ENCODE data around the gene SULT2B1.
"Not testable (repeated sequence)": the region's sequence is repeated elsewhere in the genome, so short reads cannot be mapped to it uniquely, and the experiment has no call there.

Gene SULT2B1

GRCh38 chr19:48558018-48558684 lies 6.2 kb downstream of the SULT2B1 start:
- WGBS (ENCODE audit: insufficient coverage, insufficient read length) = no CpG with 5 or more reads among the region's 27 CpGs
- Histone ChIP-seq H3K27me3 (ENCODE audit: control insufficient read depth, insufficient read depth, low read length) (no peaks in the 10 kb centered on the region), H3K36me3 (ENCODE audit: control insufficient read depth, insufficient read depth, low read length) (no peaks in the 10 kb centered on the region), H3K9me3 (ENCODE audit: control insufficient read depth, insufficient read depth, low read length) (no peaks in the 10 kb centered on the region), H3K4me1 (ENCODE audit: control insufficient read depth, insufficient read depth, low read length) (peaks cover 5% of the 10 kb centered on the region; the same call in 1 of the 2 replicates), H3K27ac (ENCODE audit: low read length) (no peak overlapping the region), H3K4me3 (ENCODE audit: low read length) (no peak overlapping the region)
- no peak for DNase-seq (ENCODE audit: low read depth, low spot score)

DNA sequence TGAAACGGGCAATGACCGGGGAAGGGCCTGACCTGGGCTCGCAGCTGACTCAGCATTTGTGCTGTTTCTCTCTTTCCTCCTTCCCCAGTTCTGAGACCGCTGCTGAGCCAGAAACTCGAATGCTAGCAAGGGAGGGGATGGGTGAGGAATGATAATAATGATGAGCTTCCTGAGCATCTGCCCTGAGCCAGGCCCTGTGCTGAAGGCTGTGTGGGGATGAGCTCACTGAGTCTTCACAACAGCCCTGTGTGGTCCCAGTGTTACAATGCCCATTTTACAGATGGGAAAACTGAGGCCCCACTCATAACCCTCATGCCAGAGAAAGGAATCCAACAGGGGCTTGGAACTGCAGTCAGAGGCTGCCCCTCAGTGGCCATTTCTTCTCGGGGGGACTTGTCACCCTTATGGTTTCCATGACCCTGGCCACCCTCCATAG lies 8.1 kb downstream of the SULT2B1 start:
- no peak overlapping the region for H3K27ac ChIP-seq (ENCODE audit: low read length)
- H3K9me3 ChIP-seq (ENCODE audit: control insufficient read depth, insufficient read depth, low read length) = no peaks in the 10 kb centered on the region
- WGBS (ENCODE audit: insufficient coverage, insufficient read length) = no CpG with 5 or more reads among the region's 6 CpGs

DNA sequence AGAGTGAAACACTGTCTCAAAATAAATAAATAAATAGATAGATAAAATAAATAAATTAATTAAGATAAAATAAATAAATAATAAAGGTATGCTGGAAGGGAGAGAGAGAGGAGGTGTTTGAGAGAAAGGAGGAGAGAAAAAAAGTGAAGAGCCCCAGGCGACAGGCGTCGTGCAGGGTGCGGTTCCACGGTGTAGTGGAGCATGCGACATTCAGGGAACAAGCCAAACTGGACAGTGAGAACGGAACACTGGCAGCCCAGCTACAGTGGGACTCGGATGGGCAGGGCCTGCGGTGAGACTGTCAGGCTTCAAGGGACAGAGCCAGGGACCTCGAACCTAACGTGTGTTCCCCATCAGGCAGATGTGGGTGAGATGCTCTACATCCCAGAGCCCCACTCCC lies 9.4 kb downstream of the SULT2B1 start:
- no CpG with 5 or more reads among the region's 11 CpGs for WGBS (ENCODE audit: insufficient coverage, insufficient read length)
- H3K27ac ChIP-seq (ENCODE audit: low read length) = no peak overlapping the region

More for the DNA sequence above, 8.1 kb downstream of the SULT2B1 start:
- no peak overlapping the region for H3K4me3 ChIP-seq (ENCODE audit: low read length)
- H3K36me3 ChIP-seq (ENCODE audit: control insufficient read depth, insufficient read depth, low read length) = no peaks in the 10 kb centered on the region
- no peaks in the 10 kb centered on the region for H3K27me3 ChIP-seq (ENCODE audit: control insufficient read depth, insufficient read depth, low read length)
- no peak for DNase-seq (ENCODE audit: low read depth, low spot score)
- H3K4me1 ChIP-seq (ENCODE audit: control insufficient read depth, insufficient read depth, low read length) = no peaks in the 10 kb centered on the region

GRCh38 chr19:48565090-48565489 lies 13.1 kb downstream of the SULT2B1 start:
- no CpG with 5 or more reads among the region's 7 CpGs for WGBS (ENCODE audit: insufficient coverage, insufficient read length)
- peaks cover 4% of the 10 kb centered on the region; the same call in 1 of the 2 replicates for H3K4me1 ChIP-seq (ENCODE audit: control insufficient read depth, insufficient read depth, low read length)
- DNase-seq (ENCODE audit: low read depth, low spot score) = no peak
- no peaks in the 10 kb centered on the region for H3K36me3 ChIP-seq (ENCODE audit: control insufficient read depth, insufficient read depth, low read length)
- no peak overlapping the region for H3K27ac ChIP-seq (ENCODE audit: low read length)
- H3K27me3 ChIP-seq (ENCODE audit: control insufficient read depth, insufficient read depth, low read length) = no peaks in the 10 kb centered on the region
- no peaks in the 10 kb centered on the region for H3K9me3 ChIP-seq (ENCODE audit: control insufficient read depth, insufficient read depth, low read length)
- no peak overlapping the region for H3K4me3 ChIP-seq (ENCODE audit: low read length)

More for the DNA sequence above, 9.4 kb downstream of the SULT2B1 start:
- Histone ChIP-seq H3K27me3 (ENCODE audit: control insufficient read depth, insufficient read depth, low read length) (no peaks in the 10 kb centered on the region), H3K4me3 (ENCODE audit: low read length) (no peak overlapping the region), H3K9me3 (ENCODE audit: control insufficient read depth, insufficient read depth, low read length) (no peaks in the 10 kb centered on the region), H3K36me3 (ENCODE audit: control insufficient read depth, insufficient read depth, low read length) (no peaks in the 10 kb centered on the region), H3K4me1 (ENCODE audit: control insufficient read depth, insufficient read depth, low read length) (no peaks in the 10 kb centered on the region)
- no peak for DNase-seq (ENCODE audit: low read depth, low spot score)

DNA sequence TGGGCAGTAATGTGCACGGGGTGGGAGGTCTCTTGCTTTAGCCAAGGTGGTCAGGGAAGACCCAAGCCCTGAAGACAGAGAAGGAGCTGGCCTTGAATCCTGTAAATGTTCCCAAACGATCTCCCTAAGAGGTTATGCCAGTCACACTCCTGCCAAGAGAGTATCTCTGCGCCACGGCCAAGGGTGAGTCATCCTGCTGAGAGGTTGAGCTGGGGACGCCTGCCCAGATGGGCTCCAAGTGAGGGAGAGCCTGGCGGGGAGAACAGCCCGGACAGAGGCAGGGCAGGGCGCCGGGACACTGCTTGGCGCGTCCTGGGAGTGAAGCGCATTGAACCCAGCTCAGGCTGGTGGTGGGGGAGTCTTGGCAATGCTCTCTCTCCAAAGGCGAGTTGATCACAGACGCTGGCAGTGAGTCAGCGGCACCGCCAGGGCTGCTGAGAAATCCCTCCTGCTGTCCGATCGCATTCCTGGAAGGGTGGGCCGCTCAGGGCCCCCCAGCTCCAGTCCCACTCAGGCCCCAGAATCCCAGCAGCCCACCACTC lies 16.4 kb downstream of the SULT2B1 start:
- Histone ChIP-seq H3K4me3 (ENCODE audit: low read length) (peak overlapping the region; percentile 5; the same call in 1 of the 2 replicates), H3K27me3 (ENCODE audit: control insufficient read depth, insufficient read depth, low read length) (no peaks in the 10 kb centered on the region), H3K4me1 (ENCODE audit: control insufficient read depth, insufficient read depth, low read length) (peaks cover 5% of the 10 kb centered on the region), H3K9me3 (ENCODE audit: control insufficient read depth, insufficient read depth, low read length) (no peaks in the 10 kb centered on the region), H3K36me3 (ENCODE audit: control insufficient read depth, insufficient read depth, low read length) (no peaks in the 10 kb centered on the region), H3K27ac (ENCODE audit: low read length) (no peak overlapping the region)
- whole genome bisulfite sequencing (ENCODE audit: insufficient coverage, insufficient read length) = no CpG with 5 or more reads among the region's 19 CpGs
- DNase-seq (ENCODE audit: low read depth, low spot score) = no peak

GRCh38 chr19:48569814-48570213 lies 17.8 kb downstream of the SULT2B1 start:
- Histone ChIP-seq H3K4me3 (ENCODE audit: low read length) (no peak overlapping the region), H3K36me3 (ENCODE audit: control insufficient read depth, insufficient read depth, low read length) (no peaks in the 10 kb centered on the region), H3K27me3 (ENCODE audit: control insufficient read depth, insufficient read depth, low read length) (no peaks in the 10 kb centered on the region), H3K9me3 (ENCODE audit: control insufficient read depth, insufficient read depth, low read length) (no peaks in the 10 kb centered on the region), H3K4me1 (ENCODE audit: control insufficient read depth, insufficient read depth, low read length) (peaks cover 5% of the 10 kb centered on the region), H3K27ac (ENCODE audit: low read length) (no peak overlapping the region)
- no peak for DNase-seq (ENCODE audit: low read depth, low spot score)
- WGBS (ENCODE audit: insufficient coverage, insufficient read length) = no CpG with 5 or more reads among the region's 11 CpGs

DNA sequence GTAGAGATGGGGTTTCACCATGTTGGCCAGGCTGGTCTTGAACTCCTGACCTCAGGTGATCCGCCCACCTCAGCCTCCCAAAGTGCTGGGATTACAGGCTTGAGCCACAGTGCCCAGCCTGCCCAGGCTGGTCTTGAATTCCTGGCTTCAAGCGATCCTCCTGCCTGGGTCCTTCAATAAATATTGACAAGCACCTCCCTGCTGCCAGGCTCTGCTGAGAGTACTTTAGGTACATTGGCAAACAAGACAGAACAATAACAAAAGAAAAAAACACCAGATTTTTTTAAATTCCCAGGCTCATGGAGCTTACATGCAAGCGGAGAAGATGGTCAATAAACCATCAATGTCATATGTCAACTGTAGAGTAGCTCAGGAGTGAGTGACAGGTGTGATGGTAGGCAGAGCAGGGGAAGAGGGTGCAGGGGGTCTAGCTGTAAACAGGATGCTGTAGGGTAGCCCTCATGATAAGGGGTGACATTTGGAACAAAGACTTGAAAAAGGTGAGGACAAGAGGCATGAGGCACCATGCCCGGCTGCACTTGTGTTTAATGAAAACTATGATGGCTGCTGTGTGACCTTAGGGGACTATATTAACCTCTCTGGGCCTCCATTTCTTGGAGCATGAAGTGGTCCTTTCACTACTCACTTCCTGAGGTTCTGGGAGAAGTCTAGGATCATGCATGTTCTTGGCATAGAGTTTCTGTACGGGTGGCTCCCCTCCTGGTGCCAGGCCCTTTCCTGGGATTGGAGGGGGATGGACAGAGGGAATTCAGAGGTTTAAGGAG lies 19.6 kb downstream of the SULT2B1 start:
- Histone ChIP-seq H3K27me3 (ENCODE audit: control insufficient read depth, insufficient read depth, low read length) (no peaks in the 10 kb centered on the region), H3K4me1 (ENCODE audit: control insufficient read depth, insufficient read depth, low read length) (peaks cover 5% of the 10 kb centered on the region), H3K27ac (ENCODE audit: low read length) (no peak overlapping the region), H3K9me3 (ENCODE audit: control insufficient read depth, insufficient read depth, low read length) (no peaks in the 10 kb centered on the region), H3K4me3 (ENCODE audit: low read length) (no peak overlapping the region), H3K36me3 (ENCODE audit: control insufficient read depth, insufficient read depth, low read length) (no peaks in the 10 kb centered on the region)
- WGBS (ENCODE audit: insufficient coverage, insufficient read length) = no CpG with 5 or more reads among the region's 5 CpGs
- DNase-seq (ENCODE audit: low read depth, low spot score) = no peak

DNA sequence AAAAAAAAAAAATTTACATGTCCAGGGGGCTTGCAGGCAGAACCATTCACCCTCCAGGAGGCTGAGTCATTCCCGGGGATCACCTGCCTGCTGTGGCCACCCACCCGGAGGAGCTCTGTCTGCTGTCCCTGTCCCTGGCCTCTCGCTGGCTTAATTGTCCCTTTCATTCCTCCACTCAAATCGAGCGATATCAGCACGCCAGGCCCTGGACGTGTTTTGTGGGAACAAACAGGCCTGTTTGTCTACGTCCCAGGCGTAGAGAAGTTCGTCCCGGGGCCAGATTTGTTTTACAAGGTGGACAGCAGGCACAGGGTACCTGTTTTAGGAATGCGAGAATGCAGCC lies 21.2 kb downstream of the SULT2B1 start:
- Histone ChIP-seq H3K9me3 (ENCODE audit: control insufficient read depth, insufficient read depth, low read length) (no peaks in the 10 kb centered on the region), H3K27me3 (ENCODE audit: control insufficient read depth, insufficient read depth, low read length) (no peaks in the 10 kb centered on the region), H3K27ac (ENCODE audit: low read length) (no peak overlapping the region), H3K4me1 (ENCODE audit: control insufficient read depth, insufficient read depth, low read length) (peaks cover 5% of the 10 kb centered on the region), H3K36me3 (ENCODE audit: control insufficient read depth, insufficient read depth, low read length) (no peaks in the 10 kb centered on the region), H3K4me3 (ENCODE audit: low read length) (no peak overlapping the region)
- WGBS (ENCODE audit: insufficient coverage, insufficient read length) = no CpG with 5 or more reads among the region's 12 CpGs
- no peak for DNase-seq (ENCODE audit: low read depth, low spot score)

GRCh38 chr19:48575931-48576622 lies 24.1 kb downstream of the SULT2B1 start:
- Histone ChIP-seq H3K9me3 (ENCODE audit: control insufficient read depth, insufficient read depth, low read length) (no peaks in the 10 kb centered on the region), H3K4me1 (ENCODE audit: control insufficient read depth, insufficient read depth, low read length) (peaks cover 2% of the 10 kb centered on the region; the same call in 1 of the 2 replicates), H3K27me3 (ENCODE audit: control insufficient read depth, insufficient read depth, low read length) (no peaks in the 10 kb centered on the region), H3K4me3 (ENCODE audit: low read length) (no peak overlapping the region), H3K27ac (ENCODE audit: low read length) (no peak overlapping the region), H3K36me3 (ENCODE audit: control insufficient read depth, insufficient read depth, low read length) (no peaks in the 10 kb centered on the region)
- DNase-seq (ENCODE audit: low read depth, low spot score) = no peak
- no CpG with 5 or more reads among the region's 23 CpGs for WGBS (ENCODE audit: insufficient coverage, insufficient read length)

- not testable (repeated sequence) for H3K4me3 ChIP-seq (ENCODE audit: low read length); DNase-seq (ENCODE audit: low read depth, low spot score); H3K9me3 ChIP-seq (ENCODE audit: control insufficient read depth, insufficient read depth, low read length); H3K27me3 ChIP-seq (ENCODE audit: control insufficient read depth, insufficient read depth, low read length); H3K27ac ChIP-seq (ENCODE audit: low read length); H3K36me3 ChIP-seq (ENCODE audit: control insufficient read depth, insufficient read depth, low read length); H3K4me1 ChIP-seq (ENCODE audit: control insufficient read depth, insufficient read depth, low read length)
- no CpG with 5 or more reads among the region's 7 CpGs for WGBS (ENCODE audit: insufficient coverage, insufficient read length)
Measured at GRCh38 chr19:48577908-48578307, 25.9 kb downstream of the SULT2B1 start.

Measured in iPS DF 6.9 (cell line).